HG03108 (cell line): ENCODE data around the gene STAT6.

Source experiments
- ATAC-seq: cut with Tn5 transposase; IDR thresholded peaks from one replicate; pipeline ENCODE4 v1.9.1; 2021; ENCODE audit warnings: moderate library complexity; ENCODE audit not compliant: unreplicated experiment

STAT6 gene

GRCh38 chr12:57111031-57111734, at the start of gene STAT6:
Gene STAT6 (minus strand): TSS chr12:57111362. CDS start chr12:57108278, 3,084 bp downstream.
- ATAC-seq = peak; percentile 63

DNA sequence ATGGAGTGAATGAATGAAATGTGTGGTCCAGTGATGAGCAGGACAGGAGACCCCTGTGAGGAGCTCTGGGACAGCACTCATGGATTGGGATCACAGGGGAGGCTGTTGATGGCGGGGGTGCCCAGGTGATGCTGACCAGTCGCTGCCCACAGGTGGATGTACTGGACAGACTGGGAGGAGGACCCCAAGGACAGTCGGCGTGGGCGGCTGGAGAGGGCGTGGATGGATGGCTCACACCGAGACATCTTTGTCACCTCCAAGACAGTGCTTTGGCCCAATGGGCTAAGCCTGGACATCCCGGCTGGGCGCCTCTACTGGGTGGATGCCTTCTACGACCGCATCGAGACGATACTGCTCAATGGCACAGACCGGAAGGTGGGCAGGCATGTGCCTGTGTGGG, 49.6 kb upstream of the STAT6 start:
- no peak for ATAC-seq

DNA sequence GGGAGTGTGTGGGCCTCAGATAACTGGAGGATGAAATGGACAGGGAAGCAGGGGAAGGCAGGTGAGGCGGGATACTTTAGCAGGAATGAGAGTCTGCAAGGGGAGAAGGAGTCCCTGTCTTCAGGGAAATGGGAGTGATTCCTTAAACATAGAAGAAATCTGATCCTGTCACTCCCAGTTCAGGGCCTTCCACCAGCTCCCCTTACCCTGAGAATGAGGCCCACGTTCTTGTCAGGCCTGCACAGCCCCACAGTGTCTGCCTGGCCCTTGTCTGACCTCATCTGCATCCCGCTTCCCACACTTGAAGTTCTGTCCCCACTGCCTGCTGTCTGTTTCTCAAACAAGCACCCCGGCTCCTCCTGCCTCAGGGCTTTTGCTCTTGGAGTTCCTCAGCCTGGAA, 48.9 kb upstream of the STAT6 start:
- no peak for ATAC-seq

- ATAC-seq = no peak
These were observed 48.1 kb upstream of the STAT6 start for GRCh38 chr12:57159311-57159710.

DNA sequence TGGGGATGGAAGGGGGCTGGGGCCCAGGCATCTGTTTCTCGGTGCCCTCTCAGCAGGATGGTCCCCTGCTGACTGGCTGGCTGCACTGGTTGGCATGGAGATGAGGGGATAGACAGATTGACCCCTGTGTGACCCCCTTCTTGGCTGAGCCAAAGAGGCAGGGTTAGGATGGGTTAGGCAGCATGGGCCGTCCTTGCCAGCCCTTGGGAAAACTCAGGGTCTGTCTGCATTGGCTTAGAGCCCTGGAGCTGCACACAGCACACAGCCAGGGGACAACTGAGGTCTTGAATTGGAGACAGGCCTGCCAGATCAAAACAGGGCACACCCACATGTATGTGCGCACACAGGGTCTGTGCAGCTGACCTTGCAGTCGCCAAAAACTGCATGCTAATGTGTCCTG, 47.5 kb upstream of the STAT6 start:
- ATAC-seq = no peak

GRCh38 chr12:57158186-57158585, 47.0 kb upstream of the STAT6 start:
- no peak for ATAC-seq

- ATAC-seq = no peak
These were observed 46.5 kb upstream of the STAT6 start for GRCh38 chr12:57157588-57158173.

DNA sequence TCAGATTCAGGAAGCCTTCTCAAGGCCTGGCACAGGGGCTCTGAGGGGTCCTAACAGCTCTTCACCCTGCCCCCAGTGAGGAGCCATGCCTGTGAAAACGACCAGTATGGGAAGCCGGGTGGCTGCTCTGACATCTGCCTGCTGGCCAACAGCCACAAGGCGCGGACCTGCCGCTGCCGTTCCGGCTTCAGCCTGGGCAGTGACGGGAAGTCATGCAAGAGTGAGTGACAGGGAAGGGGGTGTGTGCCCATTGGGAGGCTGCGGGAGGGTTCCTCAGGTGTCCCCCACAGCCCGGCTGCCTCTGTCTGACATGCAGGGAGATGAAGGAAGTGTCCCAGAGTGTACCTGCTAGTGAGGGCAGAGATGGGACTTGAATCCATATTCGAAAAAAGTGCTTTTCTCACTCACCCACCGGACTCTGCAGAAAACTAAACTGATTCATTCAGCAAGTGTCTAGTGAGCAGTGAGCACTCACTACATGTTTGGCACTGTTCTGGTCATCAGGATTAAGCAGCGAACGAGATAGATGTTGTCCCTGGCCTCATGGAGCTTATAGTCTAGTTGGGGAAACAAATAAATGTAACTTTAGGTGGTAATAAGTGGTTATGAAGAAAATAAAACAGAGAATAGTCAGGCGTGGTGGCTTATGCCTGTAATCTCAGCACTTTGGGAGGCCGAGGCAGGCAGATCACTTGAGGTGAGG, 45.7 kb upstream of the STAT6 start:
- no peak for ATAC-seq

GRCh38 chr12:57154804-57155434, 43.8 kb upstream of the STAT6 start:
- no peak for ATAC-seq

GRCh38 chr12:57154076-57154475, 42.9 kb upstream of the STAT6 start:
- no peak for ATAC-seq

DNA sequence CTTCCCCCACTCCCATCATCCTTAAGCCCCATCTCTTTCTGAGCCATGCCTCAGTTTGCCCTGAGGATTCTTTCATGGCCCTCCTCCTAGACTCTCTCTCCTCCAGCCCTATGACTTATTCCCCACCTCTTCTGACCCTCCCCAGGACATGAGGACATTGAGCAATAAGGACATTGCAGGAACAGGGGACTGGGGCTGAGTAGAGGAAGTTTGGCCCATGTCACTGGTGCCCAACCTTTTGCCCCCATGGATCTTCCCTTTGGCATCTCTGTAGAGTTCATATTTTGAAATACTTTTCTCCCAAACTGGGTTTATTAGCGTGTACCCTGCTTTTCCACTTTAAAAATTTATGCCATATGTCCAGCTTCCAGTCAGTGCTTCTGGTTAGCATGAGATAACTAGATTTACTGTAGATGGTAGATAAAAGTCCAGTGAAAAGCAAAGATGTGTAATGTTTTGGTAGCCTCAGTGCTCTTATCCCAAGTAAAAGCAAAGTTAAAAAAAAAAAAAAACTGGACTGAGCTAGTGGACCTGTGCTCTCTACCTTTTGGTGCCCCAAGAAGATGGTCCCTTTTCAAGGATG, 42.3 kb upstream of the STAT6 start:
- ATAC-seq = no peak

- no peak for ATAC-seq
These were observed 41.5 kb upstream of the STAT6 start for GRCh38 chr12:57152639-57153038.

DNA sequence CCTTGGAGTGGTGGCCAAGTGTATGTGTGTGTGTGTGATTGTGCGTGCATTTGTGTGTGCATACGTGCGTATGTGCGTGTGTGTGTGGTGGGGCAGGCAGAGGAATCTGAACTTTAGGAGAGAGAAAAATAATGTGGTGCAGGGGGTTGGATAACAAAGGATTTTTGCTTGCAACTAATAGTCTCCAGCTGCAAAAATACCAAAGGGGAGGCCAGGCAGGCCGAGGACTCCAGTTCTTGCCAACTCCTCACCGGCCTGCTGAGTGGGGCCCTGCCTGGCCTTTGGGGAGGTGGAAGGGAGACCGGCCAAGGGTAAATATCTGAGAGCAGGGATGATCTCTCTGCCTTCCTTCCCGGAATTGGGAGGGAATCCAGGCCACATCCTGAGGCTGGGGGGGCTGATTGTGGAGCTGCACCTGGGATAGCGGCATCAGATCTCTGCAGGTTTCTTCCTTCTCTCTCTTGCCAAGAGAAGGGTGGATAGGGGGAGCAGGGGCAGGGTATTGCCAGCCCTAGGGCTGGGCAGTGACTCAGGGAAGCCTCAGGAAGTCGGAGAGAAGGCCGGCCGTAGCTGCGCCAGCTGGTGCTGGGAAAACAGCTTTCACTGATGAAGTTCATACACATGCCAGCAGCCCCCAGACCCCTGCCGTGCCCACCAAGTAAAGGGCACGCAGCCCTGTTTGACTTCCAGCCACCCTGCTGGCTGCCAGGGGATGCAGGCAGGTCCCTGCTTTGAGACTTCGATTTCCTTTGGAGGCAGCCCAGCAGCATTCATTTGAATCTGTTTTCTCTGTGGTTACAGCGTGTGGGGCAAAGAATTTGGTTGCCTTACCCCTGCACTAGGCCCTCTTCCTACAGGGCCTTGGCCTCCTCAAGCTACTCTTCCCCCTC, 40.8 kb upstream of the STAT6 start:
- ATAC-seq = no peak

- ATAC-seq = no peak
These were observed 39.3 kb upstream of the STAT6 start for GRCh38 chr12:57150400-57151000.

GRCh38 chr12:57149245-57149900, 38.2 kb upstream of the STAT6 start:
- ATAC-seq = no peak

- ATAC-seq = no peak
These were observed 37.5 kb upstream of the STAT6 start for GRCh38 chr12:57148469-57149244.

DNA sequence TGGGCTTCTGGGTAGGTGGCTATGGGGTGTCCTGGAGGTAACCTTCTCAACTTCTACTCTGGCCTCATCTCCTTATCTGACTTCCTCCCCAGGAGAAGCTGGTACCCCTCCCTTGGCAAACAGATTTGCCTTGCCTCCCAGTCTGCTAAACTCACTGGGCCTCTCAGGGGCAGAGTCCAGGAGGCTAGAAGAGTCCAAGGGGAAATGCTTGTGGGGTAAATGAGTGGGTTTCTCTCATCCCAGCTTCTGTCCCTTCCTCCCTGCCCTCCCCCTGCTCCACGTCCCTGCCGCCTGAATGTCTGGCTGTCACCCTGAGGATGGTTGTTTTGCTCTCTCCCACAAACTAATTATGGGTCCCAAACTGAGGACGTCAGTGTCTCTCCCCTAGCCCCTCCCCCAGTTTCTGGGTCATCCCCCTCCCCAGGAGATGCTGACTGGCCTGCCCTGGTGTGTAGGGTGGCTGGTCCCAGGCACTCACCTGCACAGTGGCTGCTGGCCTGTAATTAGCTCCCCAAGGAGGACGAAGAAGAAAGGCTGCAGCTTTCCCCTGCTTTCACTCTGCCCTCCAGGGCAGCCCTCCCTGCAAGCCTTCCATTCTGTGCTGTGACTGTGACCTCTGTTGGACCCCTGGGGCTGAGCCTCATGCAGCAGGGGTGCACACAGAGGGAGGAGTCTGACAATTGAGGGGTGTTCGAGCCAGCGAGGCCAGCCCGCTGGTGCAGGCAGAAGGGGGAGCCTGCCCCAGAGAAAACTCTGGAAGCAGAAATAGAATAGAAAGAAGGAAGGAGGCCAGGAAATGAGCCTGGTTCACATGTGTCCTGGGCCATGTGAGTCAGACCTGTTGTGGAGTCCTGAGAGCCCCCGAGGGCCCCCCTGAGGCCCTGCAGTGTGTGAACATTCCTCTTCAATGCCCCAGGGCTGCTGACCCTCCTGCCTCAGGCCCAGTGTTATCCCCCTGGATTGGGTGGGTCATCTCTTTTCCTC, 36.1 kb upstream of the STAT6 start, which contains the start of gene LRP1-AS:
LRP1-AS (minus strand) TSS at position 659 of the 984 bp plus-strand sequence.
- no peak for ATAC-seq
